WTC11 (cell line): ENCODE data around the gene TANGO2.

Experiments
- CREB1 ChIP-seq: sonication (generic); formaldehyde crosslinking; IDR thresholded peaks from 2 replicates; pipeline ENCODE4 v1.8.0; 2023; ENCODE audit warnings: mild to moderate bottlenecking, missing genetic modification reagents
- CREM ChIP-seq: sonication (generic); formaldehyde crosslinking; IDR thresholded peaks from 2 replicates; pipeline ENCODE4 v1.8.1; 2022; ENCODE audit warnings: mild to moderate bottlenecking, missing genetic modification reagents, moderate library complexity
- NFYB ChIP-seq: sonication (generic); formaldehyde crosslinking; conservative IDR thresholded peaks from 2 replicates; pipeline ENCODE4 v1.8.0; 2022; ENCODE audit warnings: low read depth, missing genetic modification reagents
- NR2C2 ChIP-seq: sonication (generic); formaldehyde crosslinking; IDR thresholded peaks from 2 replicates; pipeline ENCODE4 v1.8.0; 2022; ENCODE audit warnings: mild to moderate bottlenecking, missing genetic modification reagents
- SMAD3 ChIP-seq: sonication (generic); formaldehyde crosslinking; IDR thresholded peaks from 2 replicates; pipeline ENCODE4 v1.8.0; 2022; ENCODE audit warnings: missing genetic modification reagents, mild to moderate bottlenecking, borderline replicate concordance
- SP1 ChIP-seq: sonication (generic); formaldehyde crosslinking; conservative IDR thresholded peaks from 2 replicates; pipeline ENCODE4 v1.8.1; 2022; ENCODE audit warnings: missing genetic modification reagents
- TEAD4 ChIP-seq: sonication (generic); formaldehyde crosslinking; IDR thresholded peaks from 2 replicates; pipeline ENCODE4 v1.8.0; 2022; ENCODE audit warnings: mild to moderate bottlenecking, missing genetic modification reagents
- ZBTB21 ChIP-seq: sonication (generic); formaldehyde crosslinking; IDR thresholded peaks from 2 replicates; pipeline ENCODE4 v1.8.1; 2023; ENCODE audit warnings: mild to moderate bottlenecking, missing genetic modification reagents, borderline replicate concordance
- TF ChIP-seq, protein P1 (sequence below): fragments of 200-600 bp; IDR thresholded peaks from 2 replicates; pipeline ENCODE4 v1.8.0; 2022; ENCODE audit warnings: antibody characterized with exemption
- TF ChIP-seq, protein P2 (sequence below): sonication (generic); formaldehyde crosslinking; IDR thresholded peaks from 2 replicates; pipeline ENCODE4 v1.8.0; 2022; ENCODE audit warnings: missing genetic modification reagents

DNA sequence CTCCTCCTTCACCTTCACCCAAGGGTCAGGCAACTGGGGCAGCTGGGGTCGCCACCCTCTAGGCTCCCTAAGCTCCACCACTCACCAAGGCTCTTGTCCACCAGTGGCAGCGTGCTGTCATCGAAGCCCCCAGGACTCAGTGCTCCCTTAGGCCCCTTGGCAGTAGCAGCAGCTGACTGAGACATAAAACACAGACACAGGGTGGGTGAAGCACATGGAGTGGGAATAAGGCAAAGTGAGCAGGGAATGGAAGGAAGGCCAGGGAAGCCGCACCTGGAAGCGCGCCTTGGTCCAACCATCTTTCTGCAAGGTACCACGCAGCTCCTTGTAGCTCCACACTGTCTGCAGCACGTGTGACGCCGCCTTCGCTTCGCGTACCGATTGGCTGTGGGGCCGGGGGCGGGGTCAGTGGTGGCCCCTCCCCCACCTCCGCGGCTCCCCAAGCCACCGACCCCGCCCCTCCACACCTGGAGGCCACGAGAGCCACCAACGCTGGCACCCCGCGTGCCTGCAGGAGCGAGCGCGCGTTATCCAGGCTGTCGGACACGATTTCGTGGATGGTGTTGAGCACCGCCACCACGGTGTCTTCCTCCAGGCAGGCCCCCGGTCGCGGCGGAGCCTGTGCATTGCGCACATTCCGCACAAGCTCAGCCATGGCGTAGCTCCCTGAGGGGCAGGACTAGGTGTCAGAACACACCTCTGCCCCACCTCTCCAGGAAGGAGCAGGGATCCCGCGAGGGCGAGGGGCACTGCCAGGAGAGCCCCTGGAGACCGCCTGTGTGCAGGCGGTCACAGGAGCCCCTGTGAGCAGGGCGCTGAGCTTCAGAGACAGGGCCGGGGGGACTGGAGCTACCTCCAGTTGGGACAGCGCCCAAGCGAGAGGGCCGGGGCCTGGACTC is 48.0 kb upstream of the TANGO2 start:
- TF ChIP-seq, protein P1, sequence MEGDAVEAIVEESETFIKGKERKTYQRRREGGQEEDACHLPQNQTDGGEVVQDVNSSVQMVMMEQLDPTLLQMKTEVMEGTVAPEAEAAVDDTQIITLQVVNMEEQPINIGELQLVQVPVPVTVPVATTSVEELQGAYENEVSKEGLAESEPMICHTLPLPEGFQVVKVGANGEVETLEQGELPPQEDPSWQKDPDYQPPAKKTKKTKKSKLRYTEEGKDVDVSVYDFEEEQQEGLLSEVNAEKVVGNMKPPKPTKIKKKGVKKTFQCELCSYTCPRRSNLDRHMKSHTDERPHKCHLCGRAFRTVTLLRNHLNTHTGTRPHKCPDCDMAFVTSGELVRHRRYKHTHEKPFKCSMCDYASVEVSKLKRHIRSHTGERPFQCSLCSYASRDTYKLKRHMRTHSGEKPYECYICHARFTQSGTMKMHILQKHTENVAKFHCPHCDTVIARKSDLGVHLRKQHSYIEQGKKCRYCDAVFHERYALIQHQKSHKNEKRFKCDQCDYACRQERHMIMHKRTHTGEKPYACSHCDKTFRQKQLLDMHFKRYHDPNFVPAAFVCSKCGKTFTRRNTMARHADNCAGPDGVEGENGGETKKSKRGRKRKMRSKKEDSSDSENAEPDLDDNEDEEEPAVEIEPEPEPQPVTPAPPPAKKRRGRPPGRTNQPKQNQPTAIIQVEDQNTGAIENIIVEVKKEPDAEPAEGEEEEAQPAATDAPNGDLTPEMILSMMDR = no peak
- TF ChIP-seq NR2C2 (CRISPR knock-in tag) = no peak
- TF ChIP-seq TEAD4 (CRISPR knock-in tag) = no peak
- no peak for TF ChIP-seq SP1 (CRISPR knock-in tag)
- TF ChIP-seq CREM (CRISPR knock-in tag) = no peak
- no peak for TF ChIP-seq SMAD3 (CRISPR knock-in tag)
- TF ChIP-seq, protein P2, sequence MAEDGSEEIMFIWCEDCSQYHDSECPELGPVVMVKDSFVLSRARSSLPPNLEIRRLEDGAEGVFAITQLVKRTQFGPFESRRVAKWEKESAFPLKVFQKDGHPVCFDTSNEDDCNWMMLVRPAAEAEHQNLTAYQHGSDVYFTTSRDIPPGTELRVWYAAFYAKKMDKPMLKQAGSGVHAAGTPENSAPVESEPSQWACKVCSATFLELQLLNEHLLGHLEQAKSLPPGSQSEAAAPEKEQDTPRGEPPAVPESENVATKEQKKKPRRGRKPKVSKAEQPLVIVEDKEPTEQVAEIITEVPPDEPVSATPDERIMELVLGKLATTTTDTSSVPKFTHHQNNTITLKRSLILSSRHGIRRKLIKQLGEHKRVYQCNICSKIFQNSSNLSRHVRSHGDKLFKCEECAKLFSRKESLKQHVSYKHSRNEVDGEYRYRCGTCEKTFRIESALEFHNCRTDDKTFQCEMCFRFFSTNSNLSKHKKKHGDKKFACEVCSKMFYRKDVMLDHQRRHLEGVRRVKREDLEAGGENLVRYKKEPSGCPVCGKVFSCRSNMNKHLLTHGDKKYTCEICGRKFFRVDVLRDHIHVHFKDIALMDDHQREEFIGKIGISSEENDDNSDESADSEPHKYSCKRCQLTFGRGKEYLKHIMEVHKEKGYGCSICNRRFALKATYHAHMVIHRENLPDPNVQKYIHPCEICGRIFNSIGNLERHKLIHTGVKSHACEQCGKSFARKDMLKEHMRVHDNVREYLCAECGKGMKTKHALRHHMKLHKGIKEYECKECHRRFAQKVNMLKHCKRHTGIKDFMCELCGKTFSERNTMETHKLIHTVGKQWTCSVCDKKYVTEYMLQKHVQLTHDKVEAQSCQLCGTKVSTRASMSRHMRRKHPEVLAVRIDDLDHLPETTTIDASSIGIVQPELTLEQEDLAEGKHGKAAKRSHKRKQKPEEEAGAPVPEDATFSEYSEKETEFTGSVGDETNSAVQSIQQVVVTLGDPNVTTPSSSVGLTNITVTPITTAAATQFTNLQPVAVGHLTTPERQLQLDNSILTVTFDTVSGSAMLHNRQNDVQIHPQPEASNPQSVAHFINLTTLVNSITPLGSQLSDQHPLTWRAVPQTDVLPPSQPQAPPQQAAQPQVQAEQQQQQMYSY (CRISPR knock-in tag) = no peak
- TF ChIP-seq CREB1 (CRISPR knock-in tag) = no peak
- TF ChIP-seq ZBTB21 (CRISPR knock-in tag) = no peak
- no peak for TF ChIP-seq NFYB
